H54 (cell line): ENCODE results near the gene SIRT6.
"Not testable (repeated sequence)": the region's sequence is repeated elsewhere in the genome, so short reads cannot be mapped to it uniquely, and the experiment has no call there.

Experiments used
- DNase-seq: peaks from one replicate; pipeline ENCODE4 v3.0.0; 2011; ENCODE audit warnings: low spot score, mixed read lengths; ENCODE audit not compliant: insufficient read length
- FAIRE-seq: peaks from 3 replicates; lab custom pipeline; 2011; peaks lifted over from hg19 to GRCh38; lab: Jason Lieb, UNC
- POLR2A ChIP-seq: IDR thresholded peaks from 2 replicates; pipeline ENCODE4 v1.6.1; 2011; ENCODE audit warnings: low read depth, mild to moderate bottlenecking, low read length

SIRT6 gene

DNA sequence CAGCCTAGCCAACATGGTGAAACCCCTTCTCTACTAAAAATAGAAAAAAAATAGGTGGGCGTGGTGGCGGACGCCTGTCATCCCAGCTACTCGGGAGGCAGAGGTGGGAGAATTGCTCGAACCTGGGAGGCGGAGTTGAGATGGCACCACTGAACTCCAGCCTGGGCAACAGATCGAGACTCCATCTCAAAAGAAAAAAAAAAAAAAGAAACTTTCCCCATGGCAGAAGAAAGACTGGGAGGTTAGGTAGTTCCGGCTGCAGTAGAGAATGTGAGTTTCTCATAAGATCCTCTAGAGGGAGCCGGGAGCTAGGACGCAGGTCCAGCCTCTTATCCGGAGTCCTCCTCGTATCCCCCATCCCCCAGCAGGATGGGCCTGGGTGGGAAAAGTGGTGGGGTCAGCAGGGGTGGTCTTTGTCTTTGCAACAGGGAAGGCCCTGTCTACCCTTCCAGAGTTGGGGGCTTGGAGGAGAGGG is 42.1 kb downstream of the SIRT6 start:
- no peak for TF ChIP-seq POLR2A

DNA sequence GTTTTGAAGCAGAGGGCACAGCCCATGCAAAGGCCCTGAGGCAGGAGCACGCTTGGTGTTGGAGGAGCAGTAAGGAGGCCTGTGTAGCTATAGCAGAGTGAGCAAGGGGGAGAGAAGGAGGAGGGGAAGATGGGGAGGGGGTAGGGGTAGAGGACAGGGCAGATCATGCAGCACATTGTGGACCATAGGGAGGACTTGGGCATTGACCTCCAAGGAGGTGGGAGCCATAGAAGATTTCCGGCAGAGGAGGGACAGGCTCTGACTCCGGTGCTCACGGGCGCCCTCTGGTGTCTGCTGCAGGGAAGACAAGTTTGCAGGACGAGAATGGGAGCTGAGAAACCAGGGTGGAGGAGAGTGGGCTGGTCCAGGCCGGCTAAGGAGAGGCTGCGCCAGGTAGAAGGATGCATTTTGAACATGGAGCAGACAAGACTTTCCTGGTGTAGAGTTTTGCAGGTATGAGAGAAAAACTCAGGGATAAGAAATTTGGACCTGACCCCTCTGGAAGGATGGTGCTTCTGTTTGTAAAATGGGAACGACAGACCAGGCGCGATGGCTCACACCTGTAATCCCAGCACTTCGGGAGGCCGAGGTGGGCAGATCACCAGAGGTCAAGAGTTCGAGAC is 42.6 kb downstream of the SIRT6 start:
- peak; percentile 65 for DNase-seq
- no peak for TF ChIP-seq POLR2A
- FAIRE-seq = no peak

More for the DNA sequence above, 42.1 kb downstream of the SIRT6 start:
- DNase-seq = peak; percentile 86
- no peak for FAIRE-seq

DNA sequence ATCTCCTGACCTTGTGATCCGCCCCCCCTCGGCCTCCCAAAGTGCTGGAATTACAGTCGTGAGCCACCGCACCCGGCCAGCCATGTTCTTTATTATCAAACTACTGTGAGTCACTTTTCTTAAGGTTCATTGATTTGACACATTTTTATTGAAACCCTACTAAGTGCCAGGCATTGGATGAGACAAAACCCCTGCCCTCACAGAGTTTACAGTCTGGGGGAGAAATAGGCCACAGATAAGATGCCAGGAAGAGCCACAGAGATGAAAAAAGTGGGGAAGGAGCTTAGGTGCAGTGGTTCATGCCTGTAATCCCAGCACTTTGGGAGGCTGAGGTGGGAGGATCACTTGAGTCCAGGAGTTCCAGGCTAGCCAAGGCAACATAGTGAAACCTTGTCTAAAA is 43.9 kb downstream of the SIRT6 start:
- no peak for TF ChIP-seq POLR2A
- FAIRE-seq (no peak), DNase-seq (no peak)

DNA sequence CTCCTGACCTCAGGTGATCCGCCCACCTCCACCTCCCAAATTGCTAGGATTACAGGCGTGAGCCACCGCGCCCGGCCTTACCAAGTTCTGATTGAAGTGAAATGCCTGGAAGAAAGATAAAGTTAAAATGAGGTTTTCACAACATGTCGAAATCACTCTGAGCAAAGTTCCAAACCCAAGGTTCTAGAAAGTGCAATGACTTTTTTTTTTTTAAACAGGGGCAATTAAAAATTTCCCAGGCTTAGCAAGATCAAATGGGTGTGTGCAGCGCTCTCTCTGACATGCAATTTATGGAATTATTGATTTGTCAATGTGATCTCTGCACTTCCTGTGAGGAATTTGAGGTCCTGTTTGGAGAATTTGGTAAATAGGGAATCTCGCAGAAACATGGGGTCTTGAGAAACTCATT is 45.7 kb downstream of the SIRT6 start:
- FAIRE-seq = no peak
- no peak for DNase-seq
- no peak for TF ChIP-seq POLR2A

DNA sequence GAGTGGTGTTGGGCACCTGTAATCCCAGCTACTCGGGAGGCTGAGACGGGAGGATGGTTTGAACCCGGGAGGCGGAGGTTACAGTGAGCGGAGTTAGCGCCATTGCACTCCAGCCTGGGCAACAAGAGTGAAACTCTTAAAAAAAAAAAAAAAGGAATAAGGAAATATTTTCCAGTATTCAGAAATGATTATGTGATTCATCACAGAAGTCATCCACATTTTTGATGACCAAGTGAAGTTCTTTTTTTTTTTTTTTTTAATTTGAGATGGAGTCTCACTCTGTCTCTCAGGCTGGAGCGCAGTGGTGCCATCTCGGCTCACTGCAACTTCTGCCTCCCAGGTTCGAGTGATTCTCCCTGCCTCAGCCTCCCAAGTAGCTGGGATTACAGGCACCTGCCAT is 47.0 kb downstream of the SIRT6 start:
- FAIRE-seq, DNase-seq: not testable (repeated sequence)

DNA sequence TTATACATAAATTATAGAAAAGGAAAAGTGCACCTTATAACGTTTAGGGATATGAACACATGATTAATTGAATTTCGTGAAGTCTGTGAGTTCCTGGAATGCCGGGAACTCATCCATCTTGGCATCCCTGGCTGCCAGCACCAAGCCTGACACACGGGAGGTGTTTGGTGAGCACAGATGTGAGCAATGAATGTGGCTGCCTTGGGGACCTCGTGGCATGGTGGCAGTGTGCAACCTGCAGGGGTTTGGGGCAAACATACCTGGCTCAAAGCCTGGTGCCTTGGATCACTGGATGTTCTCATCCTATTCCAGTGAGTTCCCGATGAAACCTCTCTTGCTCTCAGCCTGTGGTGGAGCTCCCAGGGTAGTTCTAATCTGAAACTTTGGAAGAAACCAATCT is 48.0 kb downstream of the SIRT6 start:
- DNase-seq (no peak), FAIRE-seq (no peak)
- no peak for TF ChIP-seq POLR2A

DNA sequence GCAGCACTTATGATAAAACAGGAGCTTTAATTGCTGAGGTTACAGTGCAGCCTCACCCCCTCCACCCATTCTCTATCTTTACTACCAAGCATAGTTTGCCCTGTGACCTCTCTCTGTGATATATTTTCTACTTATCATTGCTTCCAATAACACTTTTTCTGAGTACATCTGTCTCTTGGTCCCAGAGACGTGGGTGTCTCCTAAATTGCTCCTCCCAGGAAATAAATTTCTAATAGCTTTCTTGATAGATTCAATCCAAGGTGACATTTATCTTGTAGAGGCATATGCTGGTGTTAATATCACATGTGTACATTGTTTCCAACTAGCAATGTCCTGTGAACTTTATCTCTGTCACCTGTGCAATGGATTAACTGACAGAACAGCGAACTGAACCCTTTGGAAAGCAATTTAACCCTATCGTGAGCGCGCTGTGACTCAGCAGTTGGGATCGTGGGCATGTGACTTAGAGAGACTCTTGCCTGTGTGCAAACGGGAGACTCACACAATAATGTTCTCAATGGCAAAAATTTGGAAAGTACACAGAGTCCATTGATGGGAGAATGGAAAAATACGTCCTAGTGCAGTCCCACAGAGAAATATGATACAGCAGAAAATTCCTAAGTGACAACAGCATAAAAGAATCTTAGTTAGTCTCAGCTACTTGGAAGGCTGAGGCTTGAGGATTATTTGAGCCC is 51.5 kb downstream of the SIRT6 start:
- TF ChIP-seq POLR2A = no peak
- DNase-seq (peak; percentile 57), FAIRE-seq (peak; percentile 80)

DNA sequence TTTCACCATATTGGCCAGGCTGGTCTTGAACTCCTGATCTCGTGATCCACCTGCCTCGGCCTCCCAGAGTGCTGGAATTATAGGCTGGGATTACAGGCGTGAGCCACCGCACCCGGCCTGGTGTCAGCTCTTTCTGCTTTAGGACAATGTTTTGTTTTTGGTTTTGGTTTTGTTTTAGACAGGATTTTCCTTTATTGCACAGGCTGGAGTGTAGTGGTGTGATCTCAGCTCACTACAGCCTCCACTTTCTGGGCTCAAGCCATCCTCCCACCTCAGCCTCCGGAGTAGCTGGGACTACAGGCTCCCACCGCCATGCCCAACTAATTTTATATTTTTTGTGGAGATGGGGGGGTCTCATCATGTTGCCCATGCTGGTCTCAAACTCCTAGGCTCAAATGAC is 53.3 kb downstream of the SIRT6 start:
- FAIRE-seq, DNase-seq: not testable (repeated sequence)

DNA sequence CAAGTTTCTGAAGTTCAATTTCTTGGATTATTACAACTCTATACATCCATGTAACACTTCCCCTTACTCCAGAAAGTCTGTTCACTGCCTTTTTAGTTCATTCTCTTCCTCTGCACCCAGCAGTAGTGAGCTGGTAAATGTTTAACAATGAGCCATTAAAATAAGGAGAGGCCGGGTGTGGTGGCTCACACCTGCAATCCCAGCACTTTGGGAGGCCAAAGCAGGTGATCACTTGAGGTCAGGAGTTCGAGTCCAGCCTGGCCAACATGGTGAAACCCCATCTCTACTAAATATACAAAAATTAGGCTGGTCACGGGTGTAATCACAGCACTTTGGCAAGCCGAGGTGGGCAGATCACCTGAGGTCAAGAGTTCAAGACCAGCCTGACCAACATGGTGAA is 55.0 kb downstream of the SIRT6 start:
- FAIRE-seq = not testable (repeated sequence)

DNA sequence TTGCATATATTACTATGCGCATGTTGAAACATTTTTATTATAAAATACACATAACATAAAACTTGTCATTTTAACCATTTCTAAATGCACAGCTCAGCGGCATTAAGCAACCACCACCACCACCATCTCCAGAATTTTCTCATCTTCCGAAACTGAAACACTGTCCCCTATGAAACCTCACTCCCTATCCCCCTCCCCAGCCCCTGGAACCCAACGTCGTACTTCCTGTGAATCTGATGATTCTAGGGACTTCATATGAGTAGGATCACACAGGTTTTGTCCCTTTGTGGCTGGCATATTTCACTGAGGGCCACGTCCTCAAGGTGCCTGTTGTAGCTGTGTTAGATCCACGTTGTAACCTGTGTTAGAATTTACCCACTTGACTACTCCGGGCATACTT is 57.7 kb downstream of the SIRT6 start:
- no peak for TF ChIP-seq POLR2A
- DNase-seq = no peak
- no peak for FAIRE-seq

More for the DNA sequence above, 55.0 kb downstream of the SIRT6 start:
- not testable (repeated sequence) for DNase-seq
